Hippocampal formation (tissue), 2 donors: ENCODE measurements around the gene GPR42.
"Not testable (repeated sequence)": the region's sequence is repeated elsewhere in the genome, so short reads cannot be mapped to it uniquely, and the experiment has no call there.

Source experiments
- DNase-seq, 2 donors: peaks; one replicate each; lab custom pipeline; 2025; lab: John Stamatoyannopoulos, UW

The GPR42 gene

DNA sequence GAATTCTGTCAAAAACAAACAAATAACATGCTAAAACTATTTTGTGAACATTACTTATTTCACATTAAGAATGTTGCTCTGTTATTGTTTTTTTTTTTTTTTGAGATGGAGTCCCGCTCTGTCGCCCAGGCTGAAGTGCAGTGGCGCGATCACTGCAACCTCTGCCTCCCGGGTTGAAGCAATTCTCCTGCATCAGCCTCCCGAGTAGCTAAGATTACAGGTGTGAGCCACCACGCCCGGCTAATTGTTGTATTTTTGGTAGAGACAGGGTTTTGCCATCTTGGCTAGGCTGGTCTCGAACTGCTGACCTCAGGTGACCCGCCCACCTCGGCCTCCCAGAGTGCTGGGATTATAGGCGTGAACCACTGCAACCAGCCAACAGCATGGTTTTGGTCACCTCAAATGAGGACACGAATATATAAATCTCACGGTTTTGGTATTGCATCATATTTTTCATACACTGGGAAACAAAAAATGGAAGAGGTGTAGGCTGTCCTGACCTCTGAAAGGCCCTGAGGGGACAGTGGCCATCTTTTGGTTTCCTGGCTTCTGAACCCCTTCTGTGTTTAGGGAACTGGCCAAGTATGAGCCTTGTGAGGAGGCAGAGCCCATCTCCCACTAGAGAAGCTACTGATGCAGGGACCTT lies 25.5 kb downstream of the GPR42 start:
- no peak for DNase-seq

- no peak for DNase-seq
Observed at GRCh38 chr19:35397064-35397463, 26.2 kb downstream of the GPR42 start.

DNA sequence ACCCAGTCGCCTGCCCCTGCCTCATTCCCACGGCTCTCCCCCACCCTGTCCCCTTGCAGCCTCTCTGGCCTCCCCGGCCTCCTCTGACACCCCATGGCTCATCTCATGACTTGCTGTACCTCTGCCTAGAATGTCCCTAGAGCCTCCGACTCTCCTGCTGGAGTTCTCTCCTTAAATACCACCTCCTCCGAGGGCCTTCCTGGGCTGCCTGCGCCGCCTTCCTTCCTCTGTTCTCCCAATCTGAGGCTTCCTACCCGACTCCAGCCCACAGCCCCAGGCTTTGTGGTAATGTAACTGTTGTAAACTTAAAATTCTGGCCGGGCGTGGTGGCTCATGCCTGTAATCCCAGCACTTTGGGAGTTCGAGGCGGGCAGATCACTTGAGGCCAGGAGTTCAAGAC lies 27.7 kb downstream of the GPR42 start:
- DNase-seq, result no peak

- DNase-seq, result no peak
Observed at GRCh38 chr19:35399231-35399630, 28.4 kb downstream of the GPR42 start.

DNA sequence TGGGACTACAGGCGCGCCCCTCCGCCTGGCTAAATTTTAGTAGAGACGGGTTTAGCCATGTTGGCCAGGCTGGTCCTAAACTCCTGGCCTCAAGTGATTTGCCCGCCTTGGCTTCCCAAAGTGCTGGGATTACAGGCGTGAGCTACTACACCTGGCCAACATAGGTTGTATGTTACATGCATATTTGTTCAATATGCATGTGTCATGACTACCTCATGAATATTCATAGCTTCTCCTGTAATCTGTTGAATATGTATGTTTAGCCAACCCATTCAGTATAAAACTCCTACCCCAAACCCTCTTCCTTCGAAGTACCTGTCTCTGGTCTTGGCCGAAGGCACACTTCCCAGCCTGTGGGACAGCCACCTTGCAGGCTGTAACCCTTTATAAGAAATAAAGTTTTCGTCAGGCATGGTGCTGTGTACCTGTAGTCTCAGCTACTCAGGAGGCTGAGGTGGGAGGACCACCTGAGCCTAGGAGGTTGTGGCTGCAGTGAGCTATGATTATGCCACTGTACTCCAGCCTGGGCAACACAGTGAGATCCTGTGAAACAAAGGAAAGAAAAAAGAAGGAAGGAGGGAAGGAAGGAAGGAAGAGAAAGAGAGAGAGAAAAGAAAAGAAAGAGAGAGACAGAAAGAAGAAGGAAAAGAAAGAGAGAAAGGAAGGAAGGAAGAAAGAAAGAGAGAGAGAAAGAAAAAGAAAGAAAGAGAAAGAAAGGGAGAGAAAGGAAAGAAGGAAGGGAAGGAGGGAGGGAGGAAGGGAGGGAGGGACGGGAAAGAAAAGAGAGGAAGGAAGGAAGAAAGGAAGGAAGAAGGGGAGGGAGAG lies 29.3 kb downstream of the GPR42 start:
- DNase-seq, result no peak

GRCh38 chr19:35400773-35401100 lies 29.9 kb downstream of the GPR42 start:
- DNase-seq, result no peak

GRCh38 chr19:35401416-35401815 lies 30.5 kb downstream of the GPR42 start:
- DNase-seq, result not testable (repeated sequence)

DNA sequence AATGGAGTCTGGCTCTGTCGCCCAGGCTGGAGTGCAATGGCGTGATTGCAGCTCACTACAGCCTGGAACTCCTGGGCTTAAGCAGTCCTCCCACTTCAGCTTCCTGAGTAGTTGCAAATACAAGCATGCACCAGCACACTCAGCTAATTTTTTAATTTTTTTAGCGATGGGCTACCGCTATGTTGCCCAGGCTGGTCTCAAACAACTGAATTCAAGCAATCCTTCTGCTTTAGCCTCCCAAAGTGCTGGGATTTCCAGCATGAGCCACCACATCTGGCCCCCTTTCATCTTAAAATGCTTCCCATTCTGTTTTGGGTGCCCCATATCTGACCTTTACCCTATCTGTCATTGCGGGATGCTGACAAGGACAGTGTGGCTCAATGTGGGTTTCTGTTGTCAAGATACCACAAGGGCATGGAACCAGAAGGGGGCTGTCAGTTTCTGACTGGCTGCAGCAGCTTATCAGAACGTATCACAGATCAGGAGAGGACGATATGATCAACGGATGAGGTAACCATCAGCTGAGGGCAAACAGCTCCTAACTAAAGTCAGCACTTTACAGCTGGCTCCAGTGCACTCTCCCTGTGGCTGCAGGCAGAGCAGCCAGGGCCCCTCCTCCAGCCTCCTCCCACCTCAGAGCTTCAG lies 32.4 kb downstream of the GPR42 start:
- no peak for DNase-seq

- DNase-seq, result no peak
Observed at GRCh38 chr19:35404879-35405622, 34.2 kb downstream of the GPR42 start.

DNA sequence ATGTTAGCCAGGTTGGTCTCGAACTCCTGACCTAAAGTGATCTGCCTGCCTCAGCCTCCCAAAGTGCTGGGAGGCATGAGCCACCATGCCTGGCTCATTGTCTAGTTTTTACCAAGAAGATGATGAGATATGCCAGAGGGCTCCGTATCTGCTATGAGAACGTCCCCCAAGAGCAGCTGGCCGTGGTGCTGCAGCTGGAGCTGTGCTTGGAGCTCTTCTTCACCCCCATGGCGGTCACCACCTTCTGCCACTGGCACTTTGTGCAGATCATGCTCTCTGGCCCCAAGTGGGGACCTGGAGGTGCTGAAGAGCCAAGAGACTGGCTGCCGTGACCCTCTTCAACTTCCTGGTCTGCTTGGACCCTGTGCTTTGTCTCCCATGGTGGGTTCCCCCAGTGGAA lies 36.8 kb downstream of the GPR42 start:
- DNase-seq, result no peak

DNA sequence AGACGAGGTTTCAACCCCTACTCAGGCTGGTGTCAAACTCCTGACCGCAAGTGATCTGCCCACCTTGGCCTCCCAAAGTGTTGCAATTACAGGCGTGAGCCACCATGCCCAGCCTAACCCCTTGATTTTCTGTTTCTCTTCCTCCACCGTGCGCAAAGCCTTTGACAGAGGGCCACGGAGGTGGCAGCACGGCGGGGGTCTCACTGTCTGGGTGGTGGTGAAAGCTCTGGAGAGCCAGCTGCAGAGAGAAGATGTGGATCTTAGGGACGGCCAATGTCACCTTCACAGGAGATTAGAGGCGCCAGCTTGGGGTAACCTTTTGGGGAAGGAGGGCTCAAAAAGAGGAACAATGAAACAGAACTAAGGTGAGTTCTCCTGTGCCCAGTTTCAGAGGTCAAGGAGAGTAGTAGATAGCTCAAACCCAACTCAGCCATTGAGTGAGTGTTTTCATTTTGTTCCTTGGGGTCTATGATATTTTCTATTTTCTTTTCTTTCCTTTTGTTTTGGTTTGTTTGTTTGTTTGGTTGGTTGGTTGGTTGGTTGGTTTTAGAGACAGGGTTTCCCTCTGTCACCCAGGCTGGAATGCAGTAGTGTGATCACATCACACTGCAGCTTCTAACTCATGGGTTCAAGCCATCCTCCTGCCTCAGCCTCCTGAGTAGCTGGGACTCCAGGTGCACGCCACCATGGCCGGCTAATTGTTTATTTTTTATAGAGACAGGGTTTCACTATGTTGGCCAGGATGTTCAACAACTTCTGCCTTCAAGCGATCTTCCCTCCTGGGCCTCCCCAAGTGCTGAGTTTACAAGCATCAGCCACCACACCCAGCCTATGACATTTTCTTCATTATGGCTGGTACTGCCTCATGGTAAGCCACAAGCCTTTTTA lies 37.7 kb downstream of the GPR42 start:
- no peak for DNase-seq

DNA sequence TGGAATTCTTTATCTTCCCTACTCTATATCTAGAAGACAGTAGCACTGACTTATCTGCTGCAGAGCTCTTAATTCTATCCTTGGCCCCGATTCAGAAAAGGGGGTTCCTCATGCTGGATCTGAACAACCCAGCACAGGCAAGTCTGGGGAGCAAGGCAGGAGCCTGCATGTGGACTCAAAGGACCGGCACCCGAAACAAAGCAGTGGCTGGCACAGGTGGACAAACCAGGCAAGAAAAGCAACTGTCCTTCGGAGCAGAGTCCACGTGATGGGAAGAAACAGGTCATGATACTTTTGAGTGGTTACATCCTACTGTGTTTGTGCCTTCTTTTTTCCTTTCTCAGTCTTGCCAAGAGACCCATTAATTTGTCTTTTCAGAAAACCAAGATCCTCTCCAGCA lies 38.3 kb downstream of the GPR42 start:
- DNase-seq, result no peak

DNA sequence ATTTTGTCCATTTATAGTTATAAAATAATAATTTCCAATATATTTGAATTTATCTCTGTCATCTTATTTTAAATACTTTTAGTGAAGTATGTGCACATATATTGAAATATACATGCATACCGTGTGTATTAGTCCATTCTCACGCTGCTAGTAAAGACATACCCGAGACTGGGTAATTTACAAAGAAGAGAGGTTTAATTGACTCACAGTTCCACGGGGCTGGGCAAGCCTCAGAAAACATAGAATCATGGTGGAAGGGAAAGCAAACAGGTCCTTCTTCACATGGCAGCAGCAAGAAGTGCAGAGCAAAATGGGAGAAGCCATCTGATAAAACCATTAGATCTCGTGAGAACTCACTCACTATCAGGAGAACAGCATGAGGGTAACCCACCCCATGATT lies 39.6 kb downstream of the GPR42 start:
- no peak for DNase-seq

DNA sequence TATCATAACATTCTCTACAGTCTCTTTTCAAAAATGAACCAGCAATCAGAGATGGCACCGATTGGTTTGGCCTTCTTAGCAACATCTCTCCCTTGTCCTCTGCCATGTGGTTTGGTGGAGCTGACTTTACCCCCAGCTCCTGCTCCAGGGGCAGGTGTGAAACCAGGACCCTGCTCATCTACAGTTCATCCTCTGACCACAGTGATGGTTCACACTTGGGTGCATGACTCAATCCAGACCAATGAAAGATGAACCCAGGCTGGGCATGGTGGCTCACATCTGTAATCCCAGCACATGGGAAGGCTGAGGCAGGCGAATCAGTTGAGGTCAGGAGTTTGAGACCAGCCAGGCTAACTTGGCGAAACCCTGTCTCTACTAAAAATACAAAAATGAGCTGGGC lies 43.6 kb downstream of the GPR42 start:
- DNase-seq, result no peak

GRCh38 chr19:35416331-35416730 lies 45.5 kb downstream of the GPR42 start:
- no peak for DNase-seq

GRCh38 chr19:35417278-35417677 lies 46.4 kb downstream of the GPR42 start:
- no peak for DNase-seq

DNA sequence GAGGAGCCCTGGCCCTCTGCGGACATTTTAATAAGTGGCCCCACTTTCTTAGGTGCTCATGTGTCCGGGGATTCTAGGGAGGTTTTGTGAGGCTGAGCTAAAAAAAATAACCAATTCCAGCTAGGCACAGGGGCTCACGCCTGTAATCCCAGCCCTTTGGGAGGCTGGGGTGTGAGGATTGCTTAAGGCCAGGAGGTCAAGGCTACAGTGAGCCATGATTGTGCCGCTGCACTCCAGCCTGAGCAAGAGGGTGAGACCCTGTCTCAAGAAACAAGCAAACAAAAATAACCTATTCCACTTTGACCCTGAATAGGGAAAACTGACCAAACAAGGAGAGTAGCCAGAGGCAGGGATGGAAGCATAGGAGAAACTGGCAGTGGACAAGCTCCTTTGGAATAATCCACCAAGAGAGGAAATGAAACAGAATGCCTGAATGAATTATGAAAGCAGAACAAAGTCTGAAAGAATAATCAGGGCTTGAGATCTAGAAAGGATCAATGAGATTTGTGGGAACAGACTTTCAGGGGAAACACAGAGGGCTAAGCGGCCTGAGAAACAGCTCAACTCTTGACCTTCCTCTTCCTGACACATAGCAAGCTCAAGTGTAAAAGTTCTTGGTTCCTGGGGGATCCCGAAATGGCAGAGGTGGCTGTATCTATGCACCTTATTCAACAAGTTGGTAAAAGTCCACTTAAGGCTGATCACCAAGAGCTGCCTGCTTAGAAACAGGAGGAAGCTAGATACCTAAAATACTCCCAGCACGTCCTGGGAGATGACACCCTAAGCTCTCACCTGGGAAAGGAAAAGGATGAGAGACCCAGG lies 47.1 kb downstream of the GPR42 start:
- no peak for DNase-seq

GRCh38 chr19:35419046-35419445 lies 48.2 kb downstream of the GPR42 start:
- no peak for DNase-seq

DNA sequence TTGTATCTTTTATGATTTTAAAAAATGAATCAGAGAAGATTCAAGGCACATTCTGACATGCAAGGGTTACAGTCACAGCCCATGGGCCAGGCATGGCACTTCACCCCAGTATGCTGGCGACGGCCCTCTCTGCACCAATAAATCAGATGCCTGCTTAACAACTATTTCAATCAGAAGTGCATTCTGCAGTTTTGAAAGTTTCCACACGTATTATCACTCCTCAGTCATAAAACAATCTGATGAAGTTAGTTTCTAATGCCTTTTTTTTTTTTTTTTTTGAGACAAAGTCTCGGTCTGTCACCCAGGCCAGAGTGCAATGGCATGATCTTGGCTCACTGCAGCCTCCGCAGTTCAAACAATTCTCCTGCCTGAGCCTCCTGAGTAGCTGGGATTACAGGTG lies 48.9 kb downstream of the GPR42 start:
- DNase-seq, result no peak

- no peak for DNase-seq
Observed at GRCh38 chr19:35421362-35421761, 50.5 kb downstream of the GPR42 start.
